MV-4-11 (cell line): ENCODE measurements around the gene PIEZO2.
A peak's percentile ranks its signal among the peaks of the same experiment; 100 is the strongest.
"Not testable (repeated sequence)": the region's sequence is repeated elsewhere in the genome, so short reads cannot be mapped to it uniquely, and the experiment has no call there.

Experiments used
- DNase-seq: peaks from one replicate; lab custom pipeline; 2025; lab: John Stamatoyannopoulos, UW

Gene PIEZO2

DNA sequence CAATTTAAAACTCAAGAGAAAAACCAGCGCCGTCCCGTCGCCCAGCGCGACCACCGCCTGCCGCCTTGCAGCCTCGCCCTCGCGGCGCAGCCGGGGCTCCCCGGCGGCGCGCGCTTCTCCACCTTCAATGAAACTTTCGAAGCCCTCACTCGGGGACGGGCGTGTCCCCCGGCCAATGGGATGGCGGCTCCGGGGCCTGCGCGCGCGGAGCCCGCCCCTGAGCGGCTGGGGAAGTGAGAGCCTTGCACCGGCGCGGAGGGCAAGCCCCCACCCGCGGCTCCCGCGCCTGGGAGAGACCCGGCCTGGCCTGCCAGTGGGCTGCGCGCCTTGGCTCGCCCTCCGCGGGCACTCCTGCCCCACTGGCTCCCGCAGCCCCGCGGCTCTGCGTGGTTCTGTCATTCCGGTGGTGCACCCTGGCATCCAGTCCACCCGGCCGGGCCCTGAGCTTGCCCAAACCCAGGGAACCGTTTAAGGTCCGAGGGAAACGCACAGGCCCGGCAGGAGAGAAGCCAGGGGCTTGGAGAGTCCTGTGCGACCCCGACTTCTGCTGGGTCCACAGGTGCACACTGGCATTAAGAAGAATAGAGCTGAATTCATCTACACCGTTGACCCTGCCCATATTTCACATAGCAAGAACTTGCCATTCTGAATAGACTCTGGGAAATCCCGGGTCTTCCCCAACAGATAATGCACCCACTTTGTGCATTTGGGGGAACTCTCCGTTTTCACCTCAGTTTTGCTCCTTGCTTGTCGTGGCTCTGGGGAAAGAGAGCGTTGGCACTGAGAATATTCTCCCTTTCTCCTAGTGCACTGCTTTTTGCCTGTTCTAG lies at the start of gene PIEZO2:
TSS of gene PIEZO2 (minus strand) at position 129 of the 830 bp plus-strand sequence. CDS start 981 bp downstream, outside the sequence.
- DNase-seq, result peak; percentile 78

DNA sequence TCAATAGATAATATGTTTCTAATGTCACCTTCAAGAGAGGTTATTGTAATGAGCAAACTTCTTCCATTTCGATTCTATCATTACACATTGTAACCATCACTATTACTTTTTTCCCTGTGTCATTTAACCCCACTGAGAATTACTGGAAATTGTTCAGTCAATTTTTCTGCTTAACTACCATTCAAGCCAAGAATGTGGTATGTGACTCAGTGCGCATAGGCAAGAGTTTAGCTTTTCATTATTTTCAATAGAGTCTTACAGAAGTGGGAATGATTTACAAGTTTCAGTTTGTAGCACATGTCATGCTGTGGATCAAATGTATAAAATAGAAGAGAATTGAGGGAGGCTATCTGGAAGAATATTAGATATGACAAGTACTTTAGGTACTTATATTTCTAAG lies 34.3 kb upstream of the PIEZO2 start:
- no peak for DNase-seq

DNA sequence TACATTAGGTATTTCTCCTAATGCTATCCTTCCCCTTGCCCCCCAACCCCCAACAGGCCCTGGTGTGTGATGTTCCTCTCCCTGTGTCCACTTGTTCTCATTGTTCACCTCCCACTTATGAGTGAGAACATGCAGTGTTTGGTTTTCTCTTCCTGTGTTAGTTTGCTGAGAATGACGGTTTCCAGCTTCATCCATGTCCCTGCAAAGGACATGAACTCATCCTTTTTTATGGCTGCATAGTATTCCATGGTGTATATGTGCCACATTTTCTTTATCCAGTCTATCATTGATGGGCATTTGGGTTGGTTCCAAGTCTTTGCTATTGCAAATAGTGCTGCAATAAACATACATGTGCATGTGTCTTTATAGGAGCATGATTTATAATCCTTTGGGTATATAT lies 32.3 kb upstream of the PIEZO2 start:
- not testable (repeated sequence) for DNase-seq

DNA sequence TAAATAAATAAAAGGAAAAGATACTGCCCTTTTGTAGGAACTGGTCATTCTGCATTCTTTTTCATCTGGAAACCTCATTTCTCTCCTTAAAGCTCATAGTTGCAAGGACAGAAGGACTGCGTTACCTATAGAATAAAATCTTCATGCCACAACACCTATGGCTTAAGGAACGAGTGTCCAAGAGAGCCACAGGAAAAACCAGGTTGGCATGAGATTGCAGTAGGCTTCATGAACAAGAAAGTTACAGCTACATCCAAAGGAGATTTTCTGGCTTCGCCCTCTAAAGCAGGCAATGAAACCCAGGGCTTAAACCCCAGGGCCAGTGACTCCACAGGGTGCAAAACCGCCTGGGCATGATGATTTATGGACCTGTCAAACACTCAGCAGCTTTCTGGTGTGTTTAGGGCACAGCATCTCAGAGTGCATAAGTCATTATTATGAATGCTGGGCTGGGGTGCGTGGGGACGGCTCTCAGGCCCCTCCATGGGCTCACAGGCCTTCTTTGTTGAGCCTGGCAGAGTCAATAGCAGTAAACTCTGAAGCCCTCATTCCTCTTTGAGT lies 30.7 kb upstream of the PIEZO2 start:
- DNase-seq, result peak; percentile 92

DNA sequence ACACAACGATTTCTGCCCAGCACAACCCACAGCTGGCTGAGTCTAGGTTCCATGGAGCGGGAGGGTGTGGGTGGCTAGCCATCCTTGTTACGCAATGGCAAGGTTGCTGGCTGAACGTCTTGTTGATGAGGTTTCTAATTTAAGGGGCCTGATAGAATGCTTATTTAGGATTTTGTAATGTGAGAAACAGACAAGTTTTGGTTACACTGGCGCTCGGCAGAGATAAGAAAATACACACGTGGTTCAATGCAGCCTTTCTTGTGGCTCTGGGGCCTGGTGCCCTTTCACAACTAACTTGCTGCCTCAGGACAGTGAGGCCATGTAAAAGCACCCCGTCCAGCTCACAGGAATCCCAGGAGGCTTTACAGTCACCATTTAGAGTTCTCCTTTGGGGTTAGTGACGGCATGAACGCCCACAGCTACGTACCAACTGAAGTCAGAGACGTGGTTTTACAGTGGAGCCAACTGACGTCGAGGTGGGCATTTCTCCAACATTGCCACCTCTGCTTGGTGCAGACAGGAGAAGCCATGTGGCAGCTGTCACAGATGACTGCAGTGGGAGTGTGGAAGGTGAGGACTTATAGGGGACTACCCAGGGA lies 29.7 kb upstream of the PIEZO2 start:
- peak; percentile 97 for DNase-seq

DNA sequence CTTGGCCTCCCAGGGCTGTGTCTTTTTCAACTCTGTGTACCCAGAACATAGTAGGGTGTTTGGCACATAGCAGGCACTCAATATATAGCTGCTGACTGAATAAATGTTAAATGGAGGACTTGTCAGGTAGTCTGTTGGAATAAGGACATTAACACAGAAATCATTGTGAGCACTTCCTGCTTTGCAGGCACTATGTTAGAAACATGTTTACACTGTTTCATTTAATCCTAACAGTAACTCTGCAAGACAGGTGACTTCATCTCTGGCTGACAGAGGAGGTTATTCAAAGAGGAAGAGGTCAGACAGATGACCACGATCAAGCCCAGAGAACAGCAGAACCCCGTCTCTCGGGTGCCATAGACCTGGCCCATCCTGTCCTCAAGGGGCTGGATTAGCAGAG lies 28.0 kb upstream of the PIEZO2 start:
- DNase-seq, result peak; percentile 32

DNA sequence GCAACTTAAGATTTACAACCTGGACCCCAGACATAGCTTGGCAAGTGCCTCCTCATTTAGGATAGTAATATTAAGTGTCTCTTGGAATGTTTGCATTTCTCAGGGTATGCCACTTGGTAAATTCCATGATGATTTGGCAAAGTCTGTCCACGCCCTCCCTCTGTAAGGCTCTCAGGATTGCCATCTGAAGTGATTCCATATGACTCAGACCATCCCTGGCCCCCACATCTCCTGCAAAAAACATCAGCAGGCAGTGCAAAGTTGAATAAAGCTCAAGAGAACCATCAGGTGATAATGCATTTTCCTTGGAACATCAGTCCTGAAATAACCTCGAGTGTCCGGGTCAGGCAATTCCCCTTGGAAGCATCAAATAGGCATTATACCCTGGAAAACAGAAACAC lies 27.1 kb upstream of the PIEZO2 start:
- DNase-seq, result no peak

DNA sequence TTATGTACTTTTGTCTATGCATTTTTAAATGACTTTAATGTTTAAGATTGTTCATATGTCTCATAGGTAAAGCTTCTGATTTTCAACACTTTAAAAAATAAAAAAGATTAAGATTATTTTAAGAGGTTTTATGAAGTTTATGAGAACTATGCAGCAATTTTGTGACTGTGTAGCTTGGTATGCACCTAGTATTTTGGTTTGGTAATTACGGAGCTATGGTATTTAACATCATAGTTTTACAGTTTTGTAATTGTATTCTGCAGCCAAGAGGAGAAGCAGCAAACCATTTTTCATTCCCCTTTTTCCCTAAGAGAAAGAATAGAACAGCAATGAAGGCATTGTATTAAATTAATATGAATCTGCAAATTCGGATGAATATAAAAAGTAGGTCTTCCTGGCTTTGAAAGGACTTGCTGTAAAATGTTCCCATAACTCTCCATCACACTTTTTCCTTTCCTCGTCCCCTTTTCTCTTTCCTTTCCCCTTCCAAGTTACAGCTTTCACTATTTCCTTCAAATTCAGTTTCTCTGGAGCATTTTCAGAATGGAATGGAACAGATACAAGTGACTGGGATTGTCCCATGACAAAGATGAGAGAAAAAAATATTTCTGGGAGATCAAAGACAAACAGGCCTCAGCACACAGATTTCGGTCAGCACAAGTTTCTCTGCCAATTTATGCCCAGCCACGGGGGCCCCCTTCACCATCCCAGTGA lies 26.1 kb upstream of the PIEZO2 start:
- no peak for DNase-seq

DNA sequence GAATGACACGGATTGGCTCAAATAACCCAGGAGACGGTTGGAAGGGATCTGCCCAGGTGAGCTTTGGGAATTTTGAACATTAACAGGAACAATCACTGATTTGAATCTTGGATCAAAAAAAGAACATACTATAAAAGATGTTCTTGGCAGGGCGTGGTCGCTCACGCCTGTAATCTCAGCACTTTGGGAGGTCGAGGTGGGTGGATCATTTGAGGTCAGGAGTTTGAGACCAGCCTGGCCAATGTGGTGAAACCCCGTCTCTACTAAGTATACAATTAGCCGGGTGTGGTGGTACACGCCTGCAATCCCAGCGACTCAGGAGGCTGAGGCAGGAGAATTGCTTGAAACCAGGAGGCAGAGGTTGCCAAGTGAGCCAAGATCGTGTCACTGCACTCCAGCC lies 24.8 kb upstream of the PIEZO2 start:
- DNase-seq, result not testable (repeated sequence)

DNA sequence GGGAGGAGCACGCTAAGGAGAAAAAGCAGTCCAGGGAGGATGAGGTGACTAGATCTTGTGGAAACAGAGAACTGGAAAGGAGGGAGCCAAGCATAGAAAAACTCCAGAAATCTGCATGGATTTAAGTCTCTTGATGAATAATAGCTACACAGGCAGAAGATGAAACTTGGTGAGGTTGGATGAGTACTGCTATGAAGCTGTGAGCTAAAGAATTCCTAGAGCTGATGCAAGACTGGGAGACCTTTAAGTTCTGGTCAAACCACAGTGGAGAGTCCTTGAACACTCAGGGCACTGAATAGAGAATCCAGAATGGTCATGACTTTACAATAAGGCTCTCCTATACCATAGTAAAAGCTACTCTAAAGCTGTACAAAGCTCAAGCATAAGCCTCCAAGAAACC lies 18.4 kb upstream of the PIEZO2 start:
- no peak for DNase-seq

DNA sequence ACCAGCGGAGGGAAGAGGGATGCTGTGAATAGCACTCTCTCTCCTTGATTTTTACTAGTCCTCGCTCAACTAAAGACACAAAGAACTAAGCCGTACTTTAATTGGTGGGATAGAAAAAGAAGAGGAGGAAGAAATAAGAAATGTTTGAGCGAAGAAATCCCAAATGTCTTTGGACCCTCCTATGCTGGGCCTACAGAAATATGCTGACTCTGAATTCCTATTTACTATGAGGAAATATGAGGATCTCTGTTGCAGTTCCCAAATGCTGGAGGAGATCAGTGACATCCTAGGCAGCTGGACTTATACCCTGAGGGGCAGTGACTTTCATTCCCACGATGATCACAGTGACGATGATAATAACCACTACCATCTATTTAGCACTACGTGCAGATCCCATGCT lies 16.6 kb upstream of the PIEZO2 start:
- no peak for DNase-seq

DNA sequence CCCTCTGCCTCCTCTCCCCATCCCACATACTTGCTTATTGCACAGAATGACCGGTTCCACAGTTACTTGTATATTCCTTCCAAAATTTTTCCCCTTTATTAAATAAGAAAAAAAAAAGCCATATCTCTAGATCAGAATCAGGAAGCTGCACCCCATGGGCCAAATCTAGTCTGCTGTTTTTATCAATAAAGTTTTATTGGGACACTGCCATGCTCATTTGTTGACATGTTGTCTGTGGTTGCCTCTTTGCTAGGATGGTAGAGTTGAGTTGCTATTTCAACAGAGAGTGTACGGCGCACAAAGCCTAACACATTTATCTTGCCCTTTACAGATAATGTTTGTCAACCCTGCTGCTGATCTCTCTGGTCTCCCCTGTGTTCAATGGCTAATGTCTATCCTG lies 15.8 kb upstream of the PIEZO2 start:
- no peak for DNase-seq

DNA sequence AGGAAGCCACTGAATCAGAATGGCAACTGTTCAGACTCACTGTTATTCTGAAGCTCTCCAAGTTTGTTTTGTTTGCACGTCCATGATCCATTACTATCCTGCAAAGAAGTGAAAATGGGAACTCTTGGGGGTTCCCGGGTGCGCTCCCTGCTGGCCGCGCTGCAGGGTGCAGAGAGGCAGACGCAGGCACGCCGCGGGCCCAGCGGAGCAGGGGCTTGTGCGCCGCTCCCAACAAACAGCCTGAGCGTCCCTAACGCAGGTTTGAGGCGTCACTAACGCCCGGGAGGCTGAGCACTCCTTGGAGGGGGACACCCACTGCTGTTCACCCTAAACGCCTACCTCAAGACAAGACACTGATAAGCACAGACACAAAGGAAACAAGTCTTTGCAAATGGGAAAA lies 14.3 kb upstream of the PIEZO2 start:
- no peak for DNase-seq

DNA sequence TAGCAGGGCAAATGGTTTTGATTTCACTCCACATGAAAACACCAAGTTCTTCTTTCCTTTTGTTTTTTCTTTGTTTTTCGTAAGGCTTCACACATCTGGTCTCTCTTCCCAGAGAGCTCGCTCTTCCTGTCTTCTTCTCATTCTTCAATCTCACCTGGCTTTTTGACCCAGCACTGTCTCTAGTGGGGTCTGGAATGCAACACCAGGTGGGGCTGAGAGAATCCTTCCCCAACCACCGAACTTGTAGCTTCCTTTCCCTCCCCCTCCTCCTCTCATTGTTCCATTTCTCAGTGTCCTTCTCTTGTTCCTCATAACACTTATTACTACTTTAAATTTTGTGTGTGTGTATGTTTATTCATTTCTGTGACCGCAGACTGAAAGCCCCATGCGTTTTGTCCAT lies 13.5 kb upstream of the PIEZO2 start:
- DNase-seq, result no peak

DNA sequence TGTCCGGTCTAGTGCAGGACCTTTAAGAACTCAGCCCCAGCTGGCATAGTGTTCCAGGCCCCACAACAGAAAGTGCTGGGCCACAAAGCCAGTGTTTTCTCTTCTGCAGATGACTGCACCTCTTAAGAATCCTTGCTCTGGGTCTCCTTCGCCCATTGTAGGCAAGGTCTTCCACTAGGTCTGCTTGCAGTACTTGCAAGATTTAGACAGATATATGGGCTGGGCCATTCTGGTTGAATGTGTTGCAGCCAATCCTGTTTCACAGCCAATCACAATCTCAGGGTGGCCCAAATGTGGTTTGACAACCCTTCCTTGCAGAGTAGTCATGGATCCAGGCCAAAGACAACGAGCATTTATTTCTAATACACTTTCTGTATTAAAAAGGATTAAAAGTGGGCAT lies 13.1 kb upstream of the PIEZO2 start:
- DNase-seq, result no peak

DNA sequence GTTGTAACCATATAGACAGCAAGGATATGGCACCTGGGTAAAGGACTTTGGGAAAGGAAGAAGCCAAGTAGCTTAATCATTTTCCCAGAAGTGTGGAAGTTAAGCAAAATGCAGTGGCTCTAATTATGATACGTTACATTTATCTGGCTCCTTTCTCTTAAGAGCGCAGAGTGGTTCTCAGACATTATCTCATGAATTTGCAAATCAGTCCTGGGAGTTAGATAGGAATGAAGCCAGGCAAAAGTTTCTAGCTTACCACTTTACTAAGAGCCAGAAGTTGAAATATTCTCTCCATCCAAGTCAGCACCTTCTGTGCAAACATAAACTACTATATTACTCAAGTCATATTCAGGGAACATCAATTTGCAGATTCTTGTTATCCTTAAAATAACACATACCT lies 10.9 kb upstream of the PIEZO2 start:
- no peak for DNase-seq

DNA sequence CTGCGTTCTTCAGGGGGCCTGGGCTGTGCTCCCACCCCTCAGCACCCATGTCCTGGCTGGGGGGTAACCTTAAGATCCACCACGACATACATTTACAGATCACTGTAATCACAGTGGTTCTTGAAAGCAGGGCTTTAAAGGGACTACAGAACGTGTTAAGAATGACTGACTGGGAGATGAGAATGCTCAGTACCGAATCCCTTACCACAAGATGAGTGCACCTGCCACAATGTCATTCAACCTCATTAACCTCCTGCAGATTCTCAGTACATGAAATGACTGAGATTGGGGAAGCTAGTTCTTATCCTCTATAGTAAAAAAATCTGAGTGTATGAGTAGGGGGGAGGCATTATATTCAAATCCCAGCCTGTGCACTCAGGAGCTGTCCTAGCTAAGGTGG lies 10.5 kb upstream of the PIEZO2 start:
- DNase-seq, result no peak

DNA sequence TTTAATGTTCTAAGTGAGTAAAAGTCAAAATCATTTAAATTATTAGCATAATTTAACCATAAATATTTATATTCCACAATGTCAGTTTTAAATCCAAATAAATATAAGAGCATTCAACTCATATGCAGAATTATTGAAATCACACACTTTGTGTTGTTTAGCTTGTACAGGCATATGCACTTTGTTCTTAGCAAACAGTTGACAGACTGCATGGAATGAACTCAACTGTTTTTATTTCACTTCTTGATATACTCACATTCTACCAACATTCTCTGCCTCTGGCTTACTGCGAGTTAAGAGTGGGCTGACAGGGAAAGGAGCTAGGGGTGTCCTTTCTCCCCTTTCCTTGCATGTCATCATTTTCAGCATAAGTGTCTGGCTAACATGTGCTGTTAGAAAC lies 7.6 kb upstream of the PIEZO2 start:
- no peak for DNase-seq

DNA sequence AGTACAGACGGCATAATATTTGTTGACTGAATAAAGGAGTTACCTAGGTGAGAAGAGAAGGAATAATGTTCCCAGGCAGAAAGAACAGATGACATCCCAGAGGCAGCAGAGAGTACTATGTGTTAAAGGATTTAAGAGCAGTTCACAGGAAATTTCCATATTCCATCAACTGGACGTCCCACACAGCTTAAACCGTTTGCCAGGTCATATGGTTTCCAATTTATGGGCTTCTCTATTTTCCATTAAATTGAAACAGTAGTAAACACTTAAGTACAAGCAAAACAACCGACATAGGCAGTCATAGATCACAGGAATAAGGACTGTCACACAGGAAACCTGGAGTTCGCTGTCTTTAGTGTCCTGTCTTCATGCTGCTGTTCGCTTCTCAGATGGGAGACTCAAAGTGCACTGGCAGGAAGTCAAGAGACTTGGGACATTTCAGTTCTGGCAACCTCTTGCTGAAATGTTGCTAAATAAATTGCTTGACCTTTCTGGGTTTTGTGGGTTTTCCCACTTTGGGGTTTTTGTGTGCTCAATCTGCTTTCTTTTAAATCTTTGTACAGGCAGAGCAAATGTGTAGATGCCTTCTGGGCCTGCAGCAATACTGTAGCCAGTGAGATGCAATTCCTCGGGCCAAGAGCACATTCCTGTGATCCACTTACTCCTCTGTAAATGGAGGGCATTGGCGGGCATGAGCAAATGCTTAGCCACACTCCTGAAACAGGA lies 5.8 kb upstream of the PIEZO2 start:
- peak; percentile 70 for DNase-seq

DNA sequence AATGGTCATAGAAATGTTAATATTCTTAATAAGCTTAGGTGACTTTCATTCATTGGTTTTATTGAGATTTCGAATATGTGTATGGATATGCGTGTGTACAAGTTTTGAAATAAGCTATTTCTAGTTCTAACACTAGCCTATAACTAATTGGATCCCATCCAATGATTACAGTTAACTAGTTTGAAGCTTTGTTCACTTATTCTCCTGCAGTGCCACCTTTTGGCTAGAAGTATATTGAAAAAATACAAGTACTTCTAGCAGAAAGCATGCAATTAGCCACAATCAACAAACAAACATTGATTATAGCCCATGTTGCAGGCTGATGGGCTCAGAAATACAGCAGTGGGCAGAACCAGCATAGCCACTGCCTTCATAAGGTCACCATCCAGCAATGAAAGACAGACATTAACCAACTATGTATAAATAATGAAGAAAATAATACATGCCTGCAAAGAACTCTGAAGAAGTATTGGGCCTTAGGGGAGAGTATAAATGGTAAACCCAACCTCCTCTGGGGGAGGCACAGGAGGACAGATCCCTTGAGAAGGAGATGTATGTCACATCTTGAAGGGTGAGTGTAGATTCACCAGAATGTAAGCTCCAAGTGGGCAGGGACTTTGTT lies 5.1 kb upstream of the PIEZO2 start:
- peak; percentile 61 for DNase-seq

DNA sequence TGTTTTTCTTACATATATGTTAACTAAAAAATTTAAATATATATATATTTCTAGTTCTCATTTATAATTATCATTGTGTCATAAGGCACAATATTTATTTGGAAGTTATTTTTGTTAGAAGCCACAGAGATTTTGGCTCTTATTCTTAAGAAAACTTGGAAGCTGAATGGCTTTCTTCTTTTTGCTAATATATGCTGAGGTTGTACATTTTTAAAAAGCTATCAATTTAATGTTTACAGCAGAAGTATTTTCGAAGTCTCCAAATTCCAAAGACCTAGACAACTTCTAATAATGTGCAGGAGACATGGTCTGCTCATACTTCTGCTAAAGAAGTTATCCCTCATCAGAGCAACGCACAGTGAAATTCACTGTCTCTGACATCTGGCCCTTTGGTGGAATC lies 3.7 kb upstream of the PIEZO2 start:
- DNase-seq, result no peak

DNA sequence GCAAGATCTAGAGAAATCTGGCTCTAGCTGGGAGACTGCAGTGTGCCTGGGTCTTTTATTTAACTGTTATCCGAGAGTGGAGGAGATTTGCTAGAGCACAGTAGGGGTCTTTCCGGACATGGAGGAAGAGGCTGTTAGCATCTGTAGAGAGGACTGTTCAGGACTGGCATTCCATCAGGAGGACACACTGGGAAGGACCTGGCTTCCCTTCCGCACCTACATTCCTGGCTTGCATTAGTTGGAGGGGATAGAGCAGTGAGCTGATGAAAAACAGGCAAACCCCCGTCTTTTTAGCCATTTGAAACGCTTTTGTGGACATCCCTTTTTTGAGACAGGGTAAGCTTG lies 874 bp upstream of the PIEZO2 start:
- DNase-seq, result no peak
